Liver (tissue), 9 donors: ENCODE data around the gene MSL1. TPM values are rescaled to one million over a fixed set of nuclear protein-coding genes. Genes with fewer than 3 reads are reported as not detected.

ENCODE experiments used
- DNase-seq: peaks from one replicate; pipeline ENCODE4 v3.0.0-alpha.2; 2017; ENCODE audit warnings: low spot score
- H3K27ac ChIP-seq, 2 donors: one replicate each; pipeline ENCODE4 v1.7.0; 2013; ENCODE audit warnings: inconsistent platforms in 2 of 2, low read length in 2 of 2, control low read depth in 1 of 2, low read depth in 1 of 2, mild to moderate bottlenecking in 1 of 2
- H3K27me3 ChIP-seq, 4 donors: one replicate each; pipeline versions ENCODE4 v1.6.1 to v1.7.0; 2013; ENCODE audit warnings: low read length in 3 of 4, inconsistent platforms in 1 of 4, mild to moderate bottlenecking in 1 of 4, moderate library complexity in 1 of 4; ENCODE audit not compliant: control insufficient read depth in 4 of 4, insufficient read depth in 4 of 4
- H3K36me3 ChIP-seq, 4 donors: one replicate each; pipeline versions ENCODE4 v1.6.1 to v1.7.0; 2013; ENCODE audit warnings: low read length in 3 of 4, mild to moderate bottlenecking in 3 of 4, low read depth in 1 of 4, moderate library complexity in 1 of 4; ENCODE audit not compliant: control insufficient read depth in 4 of 4, insufficient read depth in 3 of 4
- H3K4me1 ChIP-seq, 4 donors: one replicate each; pipeline versions ENCODE4 v1.6.1 to v1.7.0; 2013; ENCODE audit warnings: low read length in 3 of 4, mild to moderate bottlenecking in 3 of 4, moderate library complexity in 1 of 4; ENCODE audit not compliant: control insufficient read depth in 4 of 4, insufficient read depth in 4 of 4
- H3K4me3 ChIP-seq, 3 donors: one replicate each; pipeline versions ENCODE4 v1.6.1 to v1.7.0; 2013; ENCODE audit warnings: low read length in 3 of 3, control low read depth in 1 of 3, low read depth in 1 of 3, mild to moderate bottlenecking in 1 of 3
- H3K9ac ChIP-seq, 2 donors: one replicate each; pipeline ENCODE4 v1.7.0; 2013; ENCODE audit warnings: low read length in 2 of 2, mild to moderate bottlenecking in 2 of 2, moderate library complexity in 2 of 2, control low read depth in 1 of 2, low read depth in 1 of 2
- H3K9me3 ChIP-seq, 4 donors: one replicate each; pipeline versions ENCODE4 v1.6.1 to v1.7.0; 2013; ENCODE audit warnings: low read length in 3 of 4; ENCODE audit not compliant: control insufficient read depth in 4 of 4
- EGR1 ChIP-seq, 2 donors: IDR thresholded peaks; 2 replicates each; pipeline ENCODE4 v1.6.1; 2016 to 2018; ENCODE audit warnings: antibody characterized with exemption in 2 of 2, low read depth in 2 of 2
- FOXA1 ChIP-seq: IDR thresholded peaks from 2 replicates; pipeline ENCODE4 v1.6.1; 2016; ENCODE audit warnings: antibody characterized with exemption
- FOXA2 ChIP-seq: IDR thresholded peaks from 2 replicates; pipeline ENCODE4 v1.6.1; 2016; ENCODE audit warnings: antibody characterized with exemption
- JUND ChIP-seq, 2 donors: IDR thresholded peaks; 2 replicates each; pipeline ENCODE4 v1.6.1; 2016; ENCODE audit warnings: antibody characterized with exemption in 2 of 2
- MAX ChIP-seq: IDR thresholded peaks from 2 replicates; pipeline ENCODE4 v1.6.1; 2016; ENCODE audit warnings: antibody characterized with exemption
- NR2F2 ChIP-seq: IDR thresholded peaks from 2 replicates; pipeline ENCODE4 v1.6.1; 2016; ENCODE audit warnings: antibody characterized with exemption
- RAD21 ChIP-seq, 2 donors: IDR thresholded peaks; 2 replicates each; pipeline ENCODE4 v1.6.1; 2016; ENCODE audit warnings: antibody characterized with exemption in 2 of 2, mild to moderate bottlenecking in 2 of 2
- RXRA ChIP-seq, 2 donors: IDR thresholded peaks; 2 replicates each; pipeline ENCODE4 v1.6.1; 2017 to 2018; ENCODE audit warnings: antibody characterized with exemption in 2 of 2, mild to moderate bottlenecking in 1 of 2
- TAF1 ChIP-seq: conservative IDR thresholded peaks from 2 replicates; pipeline ENCODE4 v1.6.1; 2016; ENCODE audit warnings: antibody characterized with exemption, mild to moderate bottlenecking
- YY1 ChIP-seq: IDR thresholded peaks from 2 replicates; pipeline ENCODE4 v1.6.1; 2016; ENCODE audit warnings: antibody characterized with exemption, mild to moderate bottlenecking
- WGBS: extraction: QIAGEN DNeasy Blood & Tissue Kit; methylation state at CpG from one replicate; pipeline ENCODE4 v1.1.7; 2013; 5-methylcytosine and 5-hydroxymethylcytosine counted together
- polyA plus RNA-seq, 2 donors: library from polyadenylated mRNA; stranded (reverse) in 1 of 2; unstranded in 1 of 2; fragments of 200-250 nt in 1 of 2; fragments of >200 nt in 1 of 2; fragmentation: Nextera tagmentation in 1 of 2; extraction: Ambion mirVana in 1 of 2; gene quantifications; one replicate each; pipeline versions ENCODE4 v1.2.1 to v1.2.3, GENCODE V29; 2013 to 2015
- total RNA-seq, 2 donors: library from RNA; depleted of rRNA; stranded (reverse); fragments of >200 nt; gene quantifications; one replicate each; pipeline ENCODE4 v1.2.3, GENCODE V29; 2014
- TF ChIP-seq, protein P1 (sequence below): fragments of 150-350 bp; IDR thresholded peaks from 2 replicates; pipeline ENCODE4 v1.5.1; 2017; ENCODE audit warnings: improper control_type of control experiment, low read depth, low read length; ENCODE audit not compliant: missing input control
- donor health status: healthy.
- donor health status: healthy.
- donor health status: healthy.
- donor health status: healthy.
- donor health status: healthy.

The MSL1 gene, protein sequence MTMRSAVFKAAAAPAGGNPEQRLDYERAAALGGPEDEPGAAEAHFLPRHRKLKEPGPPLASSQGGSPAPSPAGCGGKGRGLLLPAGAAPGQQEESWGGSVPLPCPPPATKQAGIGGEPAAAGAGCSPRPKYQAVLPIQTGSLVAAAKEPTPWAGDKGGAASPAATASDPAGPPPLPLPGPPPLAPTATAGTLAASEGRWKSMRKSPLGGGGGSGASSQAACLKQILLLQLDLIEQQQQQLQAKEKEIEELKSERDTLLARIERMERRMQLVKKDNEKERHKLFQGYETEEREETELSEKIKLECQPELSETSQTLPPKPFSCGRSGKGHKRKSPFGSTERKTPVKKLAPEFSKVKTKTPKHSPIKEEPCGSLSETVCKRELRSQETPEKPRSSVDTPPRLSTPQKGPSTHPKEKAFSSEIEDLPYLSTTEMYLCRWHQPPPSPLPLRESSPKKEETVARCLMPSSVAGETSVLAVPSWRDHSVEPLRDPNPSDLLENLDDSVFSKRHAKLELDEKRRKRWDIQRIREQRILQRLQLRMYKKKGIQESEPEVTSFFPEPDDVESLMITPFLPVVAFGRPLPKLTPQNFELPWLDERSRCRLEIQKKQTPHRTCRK
- total RNA-seq (10 to 100 TPM; 24.0 to 43.7 TPM), polyA plus RNA-seq (10 to 100 TPM in 1 of 2 donors, 1 to 10 TPM in 1; 7.9 to 23.1 TPM)

DNA sequence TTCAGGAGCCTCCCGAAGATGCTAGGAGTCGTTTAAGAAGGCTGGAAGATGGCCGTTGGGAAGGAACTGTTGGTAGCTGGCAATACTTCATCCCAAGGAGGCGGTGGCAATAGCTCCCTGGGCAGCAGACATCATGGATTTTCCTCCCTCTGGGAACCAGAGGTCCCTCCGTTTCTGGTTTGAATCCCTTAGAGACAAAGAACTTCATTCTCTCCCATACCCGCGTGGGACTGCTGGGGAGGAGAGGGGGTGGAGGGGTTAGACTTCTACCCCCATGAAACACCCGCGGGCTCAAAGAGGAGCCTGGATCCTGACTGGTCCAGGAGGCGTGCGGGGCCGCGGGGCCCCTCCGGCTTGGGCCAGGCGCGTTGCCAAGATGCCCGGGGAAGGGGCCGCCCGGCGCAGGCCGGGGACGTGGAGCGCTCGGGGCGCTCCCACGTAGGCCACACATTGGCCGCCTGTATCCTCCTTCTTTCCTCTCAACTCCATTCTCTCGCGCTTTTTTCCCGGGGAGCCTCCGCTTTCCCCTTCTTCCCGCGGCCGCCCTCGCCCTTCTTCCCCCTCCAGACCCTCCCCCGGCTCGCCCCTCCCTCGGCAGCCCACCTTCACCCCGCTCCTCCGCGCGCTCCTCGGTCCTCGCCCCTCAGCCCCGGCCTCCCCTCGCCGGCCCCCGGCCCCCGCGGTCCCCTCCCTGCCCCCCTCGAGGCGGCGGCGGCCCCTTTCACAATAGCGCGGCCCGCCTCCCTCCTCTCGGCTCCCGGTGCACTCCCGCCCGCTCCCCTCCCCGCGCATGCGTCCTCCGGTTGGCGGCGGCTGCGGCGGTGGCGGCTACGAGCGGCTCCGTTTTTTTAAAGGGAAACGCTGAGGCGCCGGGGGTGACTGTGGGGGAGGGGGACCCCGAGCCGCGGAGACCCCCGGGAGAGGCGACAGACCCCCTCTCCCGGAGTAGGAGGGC lies at the start of gene MSL1:
MSL1 (plus strand) TSS at position 791 of the 955 bp plus-strand sequence. CDS start 642 bp downstream, outside the sequence.
- H3K27ac ChIP-seq: peak within 1 kb of the TSS; percentile 91 to 95
- peaks cover 0 to 5% (median 3%) of the 10 kb centered on the region in 4 donors for H3K36me3 ChIP-seq
- DNase-seq: peak; percentile 87
- under 1% methylated on average over 82 of the region's 82 CpGs for WGBS
- H3K9ac ChIP-seq: peak within 1 kb of the TSS; percentile 81 to 82
- peak within 1 kb of the TSS; percentile 86 to 97 (median 96) for H3K4me3 ChIP-seq
- no peaks in the 10 kb centered on the region for H3K27me3 ChIP-seq
- H3K4me1 ChIP-seq: peaks cover 3 to 27% (median 23%) of the 10 kb centered on the region in 4 donors
- TF ChIP-seq MAX (no peak), YY1 (peak; percentile 40), JUND (IDR thresholded peaks at IDR 0.05) (no peak), TAF1 (no peak), EGR1 (IDR thresholded peaks at IDR 0.05; ENCODE audit: low read depth in 2 of 2) (peak in 1 of 2 donors; percentile 17)
- H3K9me3 ChIP-seq: no peaks in the 10 kb centered on the region

DNA sequence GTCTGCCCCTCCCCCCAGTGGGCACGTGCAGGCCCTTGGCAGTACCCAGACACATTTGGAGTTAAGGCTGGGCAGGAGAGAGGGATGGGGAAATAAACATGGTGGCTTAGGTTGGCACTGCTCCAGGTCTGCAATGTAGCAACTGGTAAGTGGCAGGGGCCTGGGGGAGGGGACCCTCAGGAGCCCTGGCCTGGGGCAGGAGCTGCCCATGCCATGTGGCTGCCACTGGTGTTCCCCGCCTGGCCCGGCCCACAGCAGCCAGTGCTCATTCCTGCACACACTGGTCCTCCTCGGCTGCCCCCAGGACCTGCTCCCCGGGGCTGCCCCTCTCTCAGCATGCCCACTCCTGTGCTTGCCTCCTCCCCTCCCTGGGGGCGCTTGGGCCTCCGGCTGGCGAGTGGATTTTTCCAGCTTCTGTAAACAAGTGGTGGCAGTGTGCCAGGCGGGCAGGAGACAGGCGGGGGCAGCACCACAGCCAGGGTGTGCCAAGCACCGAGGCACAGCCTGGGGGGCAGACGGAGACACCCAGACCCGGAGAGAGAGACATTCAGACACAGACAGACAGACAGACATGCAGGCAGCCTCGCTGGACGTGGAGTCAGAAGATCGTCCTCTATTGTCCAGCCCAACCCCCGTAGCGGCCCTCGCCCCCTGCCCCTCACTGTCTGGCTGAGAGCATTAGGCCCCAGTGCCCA lies 49.6 kb upstream of the MSL1 start:
- WGBS: 26% methylated on average over 19 of the region's 19 CpGs
- Histone ChIP-seq H3K9me3 (no peaks in the 10 kb centered on the region), H3K27ac (peak overlapping the region; percentile 3 to 62), H3K27me3 (no peaks in the 10 kb centered on the region), H3K4me3 (no peak overlapping the region), H3K36me3 (no peaks in the 10 kb centered on the region), H3K9ac (no peak overlapping the region), H3K4me1 (peaks cover 33 to 82% (median 57%) of the 10 kb centered on the region in 4 donors)
- TF ChIP-seq RAD21 (IDR thresholded peaks at IDR 0.05): peak in 1 of 2 donors; percentile 3
- TF ChIP-seq RXRA (IDR thresholded peaks at IDR 0.05): peak in 1 of 2 donors; percentile 22
- TF ChIP-seq NR2F2: no peak
- TF ChIP-seq YY1: peak; percentile 35
- TF ChIP-seq, protein P1, sequence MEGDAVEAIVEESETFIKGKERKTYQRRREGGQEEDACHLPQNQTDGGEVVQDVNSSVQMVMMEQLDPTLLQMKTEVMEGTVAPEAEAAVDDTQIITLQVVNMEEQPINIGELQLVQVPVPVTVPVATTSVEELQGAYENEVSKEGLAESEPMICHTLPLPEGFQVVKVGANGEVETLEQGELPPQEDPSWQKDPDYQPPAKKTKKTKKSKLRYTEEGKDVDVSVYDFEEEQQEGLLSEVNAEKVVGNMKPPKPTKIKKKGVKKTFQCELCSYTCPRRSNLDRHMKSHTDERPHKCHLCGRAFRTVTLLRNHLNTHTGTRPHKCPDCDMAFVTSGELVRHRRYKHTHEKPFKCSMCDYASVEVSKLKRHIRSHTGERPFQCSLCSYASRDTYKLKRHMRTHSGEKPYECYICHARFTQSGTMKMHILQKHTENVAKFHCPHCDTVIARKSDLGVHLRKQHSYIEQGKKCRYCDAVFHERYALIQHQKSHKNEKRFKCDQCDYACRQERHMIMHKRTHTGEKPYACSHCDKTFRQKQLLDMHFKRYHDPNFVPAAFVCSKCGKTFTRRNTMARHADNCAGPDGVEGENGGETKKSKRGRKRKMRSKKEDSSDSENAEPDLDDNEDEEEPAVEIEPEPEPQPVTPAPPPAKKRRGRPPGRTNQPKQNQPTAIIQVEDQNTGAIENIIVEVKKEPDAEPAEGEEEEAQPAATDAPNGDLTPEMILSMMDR: no peak
- no peak for TF ChIP-seq TAF1
- peak; percentile 74 for TF ChIP-seq FOXA2
- TF ChIP-seq FOXA1: peak; percentile 39
- DNase-seq: peak; percentile 62
